Body of pancreas (tissue), 4 donors: ENCODE measurements around the gene MAB21L4.

Source experiments
- POLR2A ChIP-seq, 3 donors: fragments of 450-650 bp; IDR thresholded peaks; one replicate each; pipeline ENCODE4 v1.6.1; 2016; ENCODE audit warnings: antibody characterized with exemption in 3 of 3, mild to moderate bottlenecking in 2 of 3
- TF ChIP-seq, protein P1 (sequence below), 7 experiments: fragments of 450-650 bp in 4 of 7; fragments of 200-600 bp in 3 of 7; sonication (generic) in 3 of 7; IDR thresholded peaks; one replicate each; pipeline ENCODE4 v1.5.1; 2016 to 2019; ENCODE audit warnings: antibody characterized with exemption in 7 of 7

DNA sequence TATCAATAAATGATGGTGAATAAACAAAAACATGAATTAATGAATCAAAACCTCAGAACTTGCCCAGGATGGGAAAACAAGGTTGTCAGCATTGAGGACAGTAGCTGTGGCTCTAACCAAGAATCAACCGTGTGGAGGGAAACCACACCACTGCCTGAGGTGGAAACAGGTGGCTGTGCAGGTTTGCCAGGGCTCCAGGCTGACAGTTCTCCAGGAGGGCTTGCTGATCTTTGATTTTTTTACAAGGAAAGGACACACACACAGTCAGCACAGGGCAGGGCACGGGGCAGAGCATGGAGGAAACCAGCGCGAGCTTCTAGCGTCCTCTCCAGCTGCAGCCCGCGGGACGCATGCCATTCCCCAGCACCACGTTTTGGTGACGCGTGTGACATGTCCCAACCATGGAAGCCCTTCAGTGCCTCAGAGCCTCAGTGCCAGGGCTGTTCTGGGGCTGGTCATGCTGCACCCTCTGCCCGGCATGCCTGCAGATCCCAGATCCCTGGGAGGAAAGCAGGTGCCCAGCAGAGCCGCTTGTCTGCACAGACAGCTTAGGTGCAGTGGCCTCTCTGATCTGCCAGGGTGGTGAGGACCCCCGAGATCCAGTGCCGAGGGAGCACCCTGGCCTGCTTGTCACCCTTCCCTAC lies 43.2 kb downstream of the MAB21L4 start:
- TF ChIP-seq POLR2A (IDR thresholded peaks at IDR 0.05): no peak
- TF ChIP-seq, protein P1, sequence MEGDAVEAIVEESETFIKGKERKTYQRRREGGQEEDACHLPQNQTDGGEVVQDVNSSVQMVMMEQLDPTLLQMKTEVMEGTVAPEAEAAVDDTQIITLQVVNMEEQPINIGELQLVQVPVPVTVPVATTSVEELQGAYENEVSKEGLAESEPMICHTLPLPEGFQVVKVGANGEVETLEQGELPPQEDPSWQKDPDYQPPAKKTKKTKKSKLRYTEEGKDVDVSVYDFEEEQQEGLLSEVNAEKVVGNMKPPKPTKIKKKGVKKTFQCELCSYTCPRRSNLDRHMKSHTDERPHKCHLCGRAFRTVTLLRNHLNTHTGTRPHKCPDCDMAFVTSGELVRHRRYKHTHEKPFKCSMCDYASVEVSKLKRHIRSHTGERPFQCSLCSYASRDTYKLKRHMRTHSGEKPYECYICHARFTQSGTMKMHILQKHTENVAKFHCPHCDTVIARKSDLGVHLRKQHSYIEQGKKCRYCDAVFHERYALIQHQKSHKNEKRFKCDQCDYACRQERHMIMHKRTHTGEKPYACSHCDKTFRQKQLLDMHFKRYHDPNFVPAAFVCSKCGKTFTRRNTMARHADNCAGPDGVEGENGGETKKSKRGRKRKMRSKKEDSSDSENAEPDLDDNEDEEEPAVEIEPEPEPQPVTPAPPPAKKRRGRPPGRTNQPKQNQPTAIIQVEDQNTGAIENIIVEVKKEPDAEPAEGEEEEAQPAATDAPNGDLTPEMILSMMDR (IDR thresholded peaks at IDR 0.05): no peak
